Endodermal cell (in vitro differentiated cells): Measurements from ENCODE around the gene PSMG3. TPM values are rescaled to one million over a fixed set of nuclear protein-coding genes. Genes with fewer than 3 reads are reported as not detected.
A peak's percentile ranks its signal among the peaks of the same experiment; 100 is the strongest.

ENCODE experiments used
- DNase-seq: peaks from one replicate; pipeline ENCODE4 v3.0.0-alpha.2; 2017
- H3K27ac ChIP-seq: 2 replicates; pipeline ENCODE4 v1.5.1; 2013; ENCODE audit warnings: mild to moderate bottlenecking, low read depth, low read length, moderate library complexity
- H3K27me3 ChIP-seq: 2 replicates; pipeline ENCODE4 v1.6.1; 2013; ENCODE audit warnings: mild to moderate bottlenecking, low read length, moderate library complexity; ENCODE audit not compliant: insufficient read depth, control insufficient read depth, poor library complexity, severe bottlenecking
- H3K36me3 ChIP-seq: 2 replicates; pipeline ENCODE4 v1.7.0; 2013; ENCODE audit warnings: mild to moderate bottlenecking, low read length, moderate library complexity; ENCODE audit not compliant: control insufficient read depth, insufficient read depth
- H3K4me1 ChIP-seq: one replicate; pipeline ENCODE4 v1.7.0; 2013; ENCODE audit warnings: low read length; ENCODE audit not compliant: control insufficient read depth, insufficient read depth
- H3K4me3 ChIP-seq: 2 replicates; pipeline ENCODE4 v1.5.1; 2013; ENCODE audit warnings: mild to moderate bottlenecking, low read length, moderate library complexity
- H3K9ac ChIP-seq: 2 replicates; pipeline ENCODE4 v1.6.1; 2013; ENCODE audit warnings: mild to moderate bottlenecking, low read length, moderate library complexity; ENCODE audit not compliant: poor library complexity, severe bottlenecking; ENCODE audit errors: extremely low read depth
- H3K9me3 ChIP-seq: 2 replicates; pipeline ENCODE4 v1.6.1; 2013; ENCODE audit warnings: mild to moderate bottlenecking, low read length, moderate library complexity; ENCODE audit not compliant: control insufficient read depth
- H3K27ac Mint-ChIP-seq: 2 replicates; pipeline ENCODE4 v1.8.0; 2020; ENCODE audit warnings: mixed read lengths
- H3K27me3 Mint-ChIP-seq: 2 replicates; pipeline ENCODE4 v1.8.0; 2021; ENCODE audit warnings: mild to moderate bottlenecking, mixed read lengths; ENCODE audit not compliant: insufficient read depth
- H3K36me3 Mint-ChIP-seq: 2 replicates; pipeline ENCODE4 v1.8.0; 2020; ENCODE audit warnings: low read depth, mixed read lengths
- H3K4me1 Mint-ChIP-seq: 2 replicates; pipeline ENCODE4 v1.8.0; 2020; ENCODE audit warnings: mixed read lengths
- H3K4me3 Mint-ChIP-seq: 2 replicates; pipeline ENCODE4 v1.8.0; 2020; ENCODE audit warnings: mild to moderate bottlenecking, moderate library complexity, mixed read lengths
- H3K9me3 Mint-ChIP-seq: 2 replicates; pipeline ENCODE4 v1.8.0; 2020; ENCODE audit warnings: mild to moderate bottlenecking, mixed read lengths
- WGBS, 2 experiments: methylation state at CpG; one replicate each; pipeline versions ENCODE4 v1.1.5 to v1.1.7; 2013; ENCODE audit warnings: missing lambda C conversion rate in 2 of 2, mixed read lengths in 1 of 2; ENCODE audit not compliant: insufficient coverage in 1 of 2, insufficient read length in 1 of 2; 5-methylcytosine and 5-hydroxymethylcytosine counted together
- total RNA-seq, 2 donors: library from RNA; stranded (reverse); fragmentation: NEBNext Ultra II Directional in 1 of 2; extraction: Animal tissue kit (Norgen Biotek cat#: 25700) in 1 of 2; gene quantifications; 2 replicates in 1 of 2; 3 replicates in 1 of 2; pipeline ENCODE4 v1.2.1, GENCODE V29; 2021
- TF ChIP-seq, protein P1 (sequence below): fragments of 200-600 bp; sonication (generic); conservative IDR thresholded peaks from 2 replicates; pipeline ENCODE4 v1.5.0; 2021; ENCODE audit warnings: antibody characterized with exemption, mild to moderate bottlenecking

Gene PSMG3
- total RNA-seq, 2 donors from 2014 or later: 30.1 to 44.3 TPM

DNA sequence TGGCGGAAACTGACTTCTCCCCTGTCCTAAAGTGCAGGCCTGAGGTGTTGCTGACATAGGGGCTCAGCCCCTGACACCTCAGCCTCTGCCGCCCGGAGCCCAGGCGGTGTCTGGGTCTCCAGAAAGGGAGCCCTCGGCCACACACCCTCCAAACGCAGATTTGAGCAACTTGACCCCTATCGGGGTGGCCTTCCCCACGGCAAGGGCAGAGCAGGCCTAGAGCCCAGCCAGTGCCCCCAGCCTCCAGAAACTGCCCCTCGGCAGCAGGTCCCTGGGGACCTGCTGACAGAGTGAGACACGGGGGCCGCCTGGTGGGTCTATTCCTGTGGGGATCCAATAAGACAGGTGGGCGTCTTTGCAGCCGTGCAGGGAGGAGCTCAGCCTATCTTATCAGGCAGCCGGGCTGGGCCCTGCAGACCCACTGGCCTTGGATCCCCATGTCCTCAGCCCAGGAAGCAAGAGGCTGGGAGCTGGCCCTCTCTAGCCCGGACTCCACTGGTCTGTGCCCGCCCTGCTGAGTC is 24.9 kb downstream of the PSMG3 start:
- Mint-ChIP-seq H3K4me1 (no peaks in the 10 kb centered on the region), H3K9me3 (no peaks in the 10 kb centered on the region), H3K27me3 (no peaks in the 10 kb centered on the region), H3K36me3 (peaks cover 2% of the 10 kb centered on the region), H3K27ac (peak overlapping the region; percentile 52), H3K4me3 (no peak overlapping the region)
- H3K27ac ChIP-seq: no peak overlapping the region
- 90 to 93% methylated on average over 9 to 16 of the region's 16 CpGs for WGBS, 2 experiments
- peak; percentile 47 for DNase-seq
- TF ChIP-seq, protein P1, sequence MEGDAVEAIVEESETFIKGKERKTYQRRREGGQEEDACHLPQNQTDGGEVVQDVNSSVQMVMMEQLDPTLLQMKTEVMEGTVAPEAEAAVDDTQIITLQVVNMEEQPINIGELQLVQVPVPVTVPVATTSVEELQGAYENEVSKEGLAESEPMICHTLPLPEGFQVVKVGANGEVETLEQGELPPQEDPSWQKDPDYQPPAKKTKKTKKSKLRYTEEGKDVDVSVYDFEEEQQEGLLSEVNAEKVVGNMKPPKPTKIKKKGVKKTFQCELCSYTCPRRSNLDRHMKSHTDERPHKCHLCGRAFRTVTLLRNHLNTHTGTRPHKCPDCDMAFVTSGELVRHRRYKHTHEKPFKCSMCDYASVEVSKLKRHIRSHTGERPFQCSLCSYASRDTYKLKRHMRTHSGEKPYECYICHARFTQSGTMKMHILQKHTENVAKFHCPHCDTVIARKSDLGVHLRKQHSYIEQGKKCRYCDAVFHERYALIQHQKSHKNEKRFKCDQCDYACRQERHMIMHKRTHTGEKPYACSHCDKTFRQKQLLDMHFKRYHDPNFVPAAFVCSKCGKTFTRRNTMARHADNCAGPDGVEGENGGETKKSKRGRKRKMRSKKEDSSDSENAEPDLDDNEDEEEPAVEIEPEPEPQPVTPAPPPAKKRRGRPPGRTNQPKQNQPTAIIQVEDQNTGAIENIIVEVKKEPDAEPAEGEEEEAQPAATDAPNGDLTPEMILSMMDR: no peak
- no peaks in the 10 kb centered on the region for H3K9me3 ChIP-seq
- H3K27me3 ChIP-seq: no peaks in the 10 kb centered on the region
- no peak overlapping the region for H3K9ac ChIP-seq
- H3K4me3 ChIP-seq: no peak overlapping the region
- no peaks in the 10 kb centered on the region for H3K4me1 ChIP-seq
- H3K36me3 ChIP-seq: no peaks in the 10 kb centered on the region

DNA sequence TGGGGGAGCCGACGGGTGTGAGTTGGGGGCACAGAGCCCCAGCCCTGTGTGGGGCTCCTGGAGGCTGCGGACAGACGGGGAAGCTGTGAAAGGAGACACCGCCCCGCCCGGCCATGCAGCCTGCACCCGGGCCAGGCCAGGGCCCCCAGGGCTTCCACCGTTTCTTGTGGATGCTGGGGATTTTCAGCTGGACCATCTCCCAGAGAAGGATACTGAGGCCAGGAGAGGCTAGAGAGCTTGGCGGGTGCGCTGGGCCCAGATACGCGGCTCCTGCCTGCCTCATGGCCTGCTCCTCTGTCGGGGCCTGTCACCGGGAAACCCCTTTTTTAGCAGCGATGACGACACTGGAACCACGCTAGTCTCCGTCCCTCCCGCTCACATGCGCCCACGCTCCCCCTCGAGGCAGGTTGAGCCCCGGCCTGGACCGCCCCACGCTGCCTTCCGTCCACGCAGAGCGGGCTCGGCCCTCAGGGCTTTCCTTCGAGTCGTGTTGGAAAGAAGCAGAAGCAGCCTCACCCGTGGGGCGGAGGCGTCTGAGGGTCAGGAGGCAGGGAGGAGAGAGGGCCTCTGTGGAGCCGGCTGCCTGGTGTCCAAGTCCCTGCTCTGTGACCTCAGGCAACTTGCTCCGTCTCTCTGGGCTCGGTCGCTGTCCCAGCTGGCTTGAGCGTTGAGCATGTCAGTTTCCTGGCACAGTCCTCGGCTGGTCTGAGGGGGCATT is 25.5 kb downstream of the PSMG3 start:
- no peaks in the 10 kb centered on the region for H3K4me1 ChIP-seq
- H3K36me3 Mint-ChIP-seq: peaks cover 2% of the 10 kb centered on the region
- peak; percentile 45 for DNase-seq
- H3K4me3 Mint-ChIP-seq: no peak overlapping the region
- H3K27ac ChIP-seq: no peak overlapping the region
- H3K4me3 ChIP-seq: no peak overlapping the region
- H3K27me3 Mint-ChIP-seq: no peaks in the 10 kb centered on the region
- TF ChIP-seq, protein P1: no peak
- WGBS, 2 experiments: 88 to 90% methylated on average over 28 to 41 of the region's 41 CpGs
- no peak overlapping the region for H3K9ac ChIP-seq
- peak overlapping the region; percentile 52 for H3K27ac Mint-ChIP-seq
- no peaks in the 10 kb centered on the region for H3K36me3 ChIP-seq
- H3K9me3 Mint-ChIP-seq: no peaks in the 10 kb centered on the region
- H3K27me3 ChIP-seq: no peaks in the 10 kb centered on the region
- no peaks in the 10 kb centered on the region for H3K9me3 ChIP-seq
- no peaks in the 10 kb centered on the region for H3K4me1 Mint-ChIP-seq

DNA sequence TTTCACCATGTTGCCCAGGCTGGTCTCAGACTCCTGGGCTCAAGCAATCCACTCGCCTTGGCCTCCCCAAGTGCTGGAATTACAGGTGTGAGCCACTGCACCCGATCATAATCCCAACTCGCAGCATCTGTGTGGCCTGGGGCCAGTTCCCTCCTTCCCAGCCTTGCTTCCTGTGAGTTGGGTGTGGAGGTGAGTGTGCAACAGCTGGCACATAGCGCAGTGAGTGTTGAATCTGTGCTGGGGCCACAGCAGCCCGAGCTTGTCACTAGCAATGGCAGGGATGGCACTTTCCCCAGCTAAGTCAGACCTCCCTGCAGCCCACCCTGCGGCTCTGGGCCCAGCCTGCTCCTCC is 26.0 kb downstream of the PSMG3 start:
- Mint-ChIP-seq H3K9me3 (no peaks in the 10 kb centered on the region), H3K27ac (no peak overlapping the region), H3K4me1 (no peaks in the 10 kb centered on the region), H3K4me3 (no peak overlapping the region), H3K27me3 (no peaks in the 10 kb centered on the region), H3K36me3 (peaks cover 2% of the 10 kb centered on the region)
- H3K9ac ChIP-seq: no peak overlapping the region
- no peaks in the 10 kb centered on the region for H3K27me3 ChIP-seq
- H3K4me1 ChIP-seq: no peaks in the 10 kb centered on the region
- TF ChIP-seq, protein P1: no peak
- H3K36me3 ChIP-seq: no peaks in the 10 kb centered on the region
- WGBS, 2 experiments: 86 to 93% methylated on average over 3 to 6 of the region's 6 CpGs
- H3K9me3 ChIP-seq: no peaks in the 10 kb centered on the region
- DNase-seq: no peak
- H3K27ac ChIP-seq: no peak overlapping the region
- H3K4me3 ChIP-seq: no peak overlapping the region
